Stomach smooth muscle (tissue), 2 donors: ENCODE data around the gene PSMD5.

Experiments
- H3K27ac ChIP-seq: one replicate; pipeline ENCODE4 v1.7.0; 2013; ENCODE audit warnings: mild to moderate bottlenecking, low read length, inconsistent platforms
- H3K27me3 ChIP-seq, 2 donors: one replicate each; pipeline ENCODE4 v1.7.0; 2013; ENCODE audit warnings: low read length in 2 of 2; ENCODE audit not compliant: insufficient read depth in 2 of 2, control insufficient read depth in 1 of 2
- H3K36me3 ChIP-seq, 2 donors: one replicate each; pipeline ENCODE4 v1.7.0; 2013; ENCODE audit warnings: low read length in 2 of 2; ENCODE audit not compliant: control insufficient read depth in 2 of 2, insufficient read depth in 2 of 2
- H3K4me1 ChIP-seq: one replicate; pipeline ENCODE4 v1.7.0; 2013; ENCODE audit warnings: low read length; ENCODE audit not compliant: control insufficient read depth, insufficient read depth
- H3K4me3 ChIP-seq, 2 donors: one replicate each; pipeline ENCODE4 v1.7.0; 2013; ENCODE audit warnings: low read length in 2 of 2
- H3K9ac ChIP-seq, 2 donors: one replicate each; pipeline ENCODE4 v1.7.0; 2013; ENCODE audit warnings: low read length in 2 of 2, mild to moderate bottlenecking in 1 of 2
- H3K9me3 ChIP-seq, 2 donors: one replicate each; pipeline ENCODE4 v1.7.0; 2013; ENCODE audit warnings: low read length in 2 of 2; ENCODE audit not compliant: control insufficient read depth in 2 of 2
- donor health status: healthy.
- donor health status: Pancreatic carcinoma.

Gene PSMD5

DNA sequence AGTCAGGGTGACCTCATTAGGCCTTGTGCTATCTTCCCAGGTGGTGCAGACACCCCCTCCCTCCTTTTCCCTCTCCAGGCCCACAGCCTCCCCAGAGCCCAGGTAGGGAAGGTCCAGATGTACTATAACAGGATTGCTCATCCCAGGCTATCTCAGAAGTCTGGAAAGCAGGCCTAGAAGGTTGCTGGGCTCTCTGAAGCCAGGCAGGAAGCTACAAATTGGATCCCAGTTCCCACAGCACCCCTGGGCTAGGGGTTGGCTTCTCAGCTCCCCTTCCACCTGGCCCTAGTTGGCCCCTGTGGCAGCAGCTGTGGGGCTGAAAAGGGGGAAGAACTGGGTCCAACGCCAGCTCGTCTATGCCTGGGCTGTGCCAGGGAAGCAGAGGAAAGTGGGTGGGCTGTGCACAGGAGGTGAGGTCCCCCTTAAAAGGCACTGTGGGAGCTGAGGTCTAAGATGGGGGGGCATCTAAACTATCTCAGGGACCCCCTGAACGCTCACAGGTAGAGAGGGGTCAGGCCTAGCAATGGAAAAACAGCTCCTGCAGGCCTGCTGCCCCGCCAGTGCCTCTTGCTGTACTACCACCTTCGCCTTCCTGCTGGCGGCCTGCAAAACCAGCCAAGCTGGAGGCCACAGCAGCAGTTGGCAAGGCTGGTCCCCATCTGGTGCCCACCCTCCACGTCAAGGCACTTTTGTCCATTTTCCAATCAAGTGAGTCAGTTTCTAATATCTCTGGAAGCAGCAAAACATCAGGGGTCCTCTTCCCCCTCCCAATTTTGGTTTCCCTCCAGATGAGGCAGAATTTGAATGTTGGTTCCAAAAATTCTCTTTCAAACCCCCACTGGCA lies 13.3 kb upstream of the PSMD5 start:
- H3K36me3 ChIP-seq = peaks cover 21 to 39% of the 10 kb centered on the region in 2 donors
- H3K27ac ChIP-seq = no peak overlapping the region
- H3K4me3 ChIP-seq = no peak overlapping the region
- no peaks in the 10 kb centered on the region for H3K9me3 ChIP-seq
- H3K4me1 ChIP-seq = no peaks in the 10 kb centered on the region
- no peak overlapping the region for H3K9ac ChIP-seq
- no peaks in the 10 kb centered on the region for H3K27me3 ChIP-seq

DNA sequence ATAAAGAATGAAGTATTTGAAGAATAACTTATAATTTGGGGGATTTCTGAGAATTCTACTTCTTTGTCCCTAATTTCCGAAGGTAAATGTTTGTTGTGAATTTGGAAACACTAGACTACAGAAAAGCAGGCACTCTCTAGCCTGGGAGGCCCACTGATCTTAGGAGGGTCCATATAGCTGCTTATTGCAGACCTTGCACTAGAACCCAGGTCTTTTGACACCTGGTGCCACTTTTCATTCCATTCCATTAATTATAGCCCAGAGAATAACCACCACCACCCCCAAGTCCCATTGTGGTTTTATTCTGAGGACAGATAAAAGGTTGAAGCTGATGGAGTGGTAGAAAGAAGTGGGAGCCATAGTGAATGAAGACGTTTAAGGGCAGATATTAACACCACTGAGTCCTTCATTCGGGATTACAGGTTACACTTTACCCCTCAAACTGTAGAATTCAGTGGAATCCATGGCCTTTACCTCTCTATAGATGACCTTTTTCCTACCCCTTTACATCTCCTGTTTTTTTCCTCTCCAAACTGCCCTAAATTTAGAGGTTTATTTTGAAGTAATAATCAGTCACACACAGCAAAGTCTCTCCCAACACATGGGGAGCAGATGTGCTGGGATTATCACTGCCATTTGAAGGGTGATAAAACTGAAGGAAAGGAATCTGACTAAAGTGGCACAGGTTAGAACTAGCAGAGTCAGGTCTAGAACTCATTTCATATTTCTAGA lies 12.0 kb upstream of the PSMD5 start:
- Histone ChIP-seq H3K36me3 (peaks cover 10 to 26% of the 10 kb centered on the region in 2 donors), H3K4me1 (no peaks in the 10 kb centered on the region), H3K4me3 (no peak overlapping the region), H3K9me3 (no peaks in the 10 kb centered on the region), H3K27me3 (no peaks in the 10 kb centered on the region), H3K9ac (no peak overlapping the region), H3K27ac (no peak overlapping the region)

DNA sequence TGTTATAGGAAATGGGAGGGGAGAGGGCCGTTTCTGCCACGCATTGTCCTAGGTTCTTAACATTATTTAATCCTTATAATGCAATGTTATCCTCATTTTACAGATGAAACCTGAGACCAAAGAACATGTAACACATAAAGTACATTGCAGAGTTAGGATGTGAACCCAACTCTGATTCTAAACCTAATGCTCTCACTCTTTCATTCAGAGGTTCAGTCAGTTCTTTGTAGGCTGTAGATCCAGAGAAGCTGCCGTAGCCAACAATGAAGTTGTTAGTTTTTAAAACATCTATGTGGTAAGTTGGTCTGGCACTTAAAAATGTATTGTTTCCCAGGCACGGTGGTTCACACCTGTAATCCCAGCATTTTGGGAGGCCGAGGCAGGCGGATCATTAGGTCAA lies 10.5 kb upstream of the PSMD5 start:
- Histone ChIP-seq H3K27ac (no peak overlapping the region), H3K36me3 (peaks cover 6 to 14% of the 10 kb centered on the region in 2 donors), H3K4me3 (no peak overlapping the region), H3K9ac (no peak overlapping the region), H3K27me3 (no peaks in the 10 kb centered on the region), H3K4me1 (no peaks in the 10 kb centered on the region), H3K9me3 (no peaks in the 10 kb centered on the region)

DNA sequence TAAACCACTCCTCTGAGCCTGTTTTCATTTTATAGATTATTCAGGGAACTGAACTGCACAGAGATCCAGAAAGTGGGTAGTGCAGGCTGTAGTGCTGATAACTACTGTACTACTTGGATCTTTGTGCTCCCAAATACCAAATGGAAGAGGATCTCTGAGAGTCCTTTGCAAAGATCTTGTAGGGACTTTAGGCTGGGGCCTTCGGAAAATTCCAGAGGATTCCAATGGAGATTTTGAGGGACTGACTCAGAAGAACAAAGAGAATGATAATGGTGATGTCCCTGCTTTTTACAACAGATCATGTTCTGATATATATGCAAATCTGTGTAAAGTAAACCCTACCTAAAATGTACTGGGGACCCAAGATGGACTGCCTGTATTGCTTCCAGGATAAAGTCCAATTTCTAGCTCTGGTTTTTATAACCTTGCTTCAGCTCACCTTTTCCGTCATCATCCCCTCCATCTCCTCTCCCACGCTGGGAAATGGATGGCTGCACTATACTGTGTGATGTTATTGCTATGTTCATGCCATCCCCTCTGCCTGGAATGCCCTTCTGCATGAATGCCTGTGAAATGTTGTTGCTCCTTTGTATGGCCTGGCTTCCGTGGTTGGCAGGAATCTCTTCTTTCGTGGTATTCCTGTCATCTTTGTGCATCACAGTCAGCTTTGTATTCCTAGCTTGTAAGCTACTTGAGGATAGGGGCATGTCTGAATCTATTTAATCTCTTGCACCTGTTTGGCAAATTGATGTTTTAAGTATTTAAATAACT lies 9.7 kb upstream of the PSMD5 start:
- H3K27ac ChIP-seq = no peak overlapping the region
- H3K4me3 ChIP-seq = no peak overlapping the region
- H3K36me3 ChIP-seq = peaks cover 4 to 6% of the 10 kb centered on the region in 2 donors
- H3K27me3 ChIP-seq = no peaks in the 10 kb centered on the region
- no peaks in the 10 kb centered on the region for H3K9me3 ChIP-seq
- no peak overlapping the region for H3K9ac ChIP-seq
- no peaks in the 10 kb centered on the region for H3K4me1 ChIP-seq

DNA sequence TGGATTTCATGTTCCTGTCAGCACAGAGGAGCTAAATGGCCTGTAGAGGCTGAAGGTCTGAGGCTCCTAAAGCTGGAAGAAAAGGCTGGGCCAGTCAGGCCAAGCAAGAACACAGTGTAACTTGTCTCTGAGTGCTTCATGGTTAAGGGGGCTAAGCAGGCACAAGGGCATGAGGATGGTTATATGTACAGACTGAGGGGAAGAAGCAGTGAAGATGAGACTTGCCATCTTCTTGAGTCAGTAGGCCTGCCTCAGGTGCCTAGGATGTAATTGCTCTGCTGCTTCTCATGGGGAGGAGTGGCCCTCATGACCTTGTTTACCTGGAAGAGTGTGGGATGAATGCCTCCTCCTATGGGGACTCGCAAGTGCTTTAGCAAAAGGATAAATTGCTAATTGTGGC lies 8.7 kb upstream of the PSMD5 start:
- Histone ChIP-seq H3K4me3 (no peak overlapping the region), H3K9me3 (no peaks in the 10 kb centered on the region), H3K27me3 (no peaks in the 10 kb centered on the region), H3K27ac (no peak overlapping the region), H3K9ac (no peak overlapping the region), H3K36me3 (no peaks in the 10 kb centered on the region), H3K4me1 (no peaks in the 10 kb centered on the region)

DNA sequence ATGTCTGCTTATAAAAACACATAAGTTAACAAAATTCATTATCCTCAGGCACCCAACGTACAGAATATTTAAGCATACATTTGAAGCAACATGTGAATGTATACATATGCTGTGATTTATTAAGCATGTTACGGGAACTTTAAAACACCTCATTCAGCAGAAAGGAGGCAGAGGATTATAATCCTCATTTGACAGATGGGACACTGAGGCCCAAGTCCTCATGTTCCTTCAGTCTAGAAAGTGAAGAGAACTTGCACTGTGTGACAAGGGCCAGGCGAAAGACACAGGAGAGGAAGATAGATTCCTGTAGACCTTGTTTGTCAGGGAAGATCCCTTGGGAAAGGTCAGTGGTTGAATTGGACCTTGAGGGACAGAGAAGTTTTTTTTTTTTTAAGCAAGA lies 7.6 kb upstream of the PSMD5 start:
- Histone ChIP-seq H3K27me3 (no peaks in the 10 kb centered on the region), H3K27ac (no peak overlapping the region), H3K36me3 (no peaks in the 10 kb centered on the region), H3K4me1 (no peaks in the 10 kb centered on the region), H3K9ac (no peak overlapping the region), H3K4me3 (no peak overlapping the region), H3K9me3 (no peaks in the 10 kb centered on the region)

DNA sequence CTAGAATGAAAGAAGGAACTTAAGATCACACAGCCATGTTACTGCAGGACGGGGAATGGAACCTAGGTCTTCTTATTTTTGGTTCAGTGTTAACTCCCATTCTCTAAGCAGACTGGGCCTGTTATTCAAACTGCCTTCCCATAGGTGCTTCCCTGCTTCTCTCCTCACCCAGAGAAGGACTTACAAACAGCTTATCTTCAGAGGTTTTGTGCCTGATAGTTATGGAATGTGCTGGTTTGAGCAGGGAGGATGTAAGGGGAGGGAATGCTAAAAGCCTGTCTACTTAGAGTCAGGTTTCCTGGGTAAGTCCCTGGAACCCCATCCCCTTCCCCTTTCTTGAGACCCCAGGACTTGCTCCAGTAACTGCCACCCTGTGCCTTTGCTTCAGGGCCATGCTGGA lies 4.2 kb upstream of the PSMD5 start:
- Histone ChIP-seq H3K9me3 (peaks cover 0 to 2% of the 10 kb centered on the region in 2 donors), H3K4me1 (peaks cover 11% of the 10 kb centered on the region), H3K9ac (no peak overlapping the region), H3K36me3 (no peaks in the 10 kb centered on the region), H3K27ac (no peak overlapping the region), H3K4me3 (no peak overlapping the region), H3K27me3 (no peaks in the 10 kb centered on the region)

DNA sequence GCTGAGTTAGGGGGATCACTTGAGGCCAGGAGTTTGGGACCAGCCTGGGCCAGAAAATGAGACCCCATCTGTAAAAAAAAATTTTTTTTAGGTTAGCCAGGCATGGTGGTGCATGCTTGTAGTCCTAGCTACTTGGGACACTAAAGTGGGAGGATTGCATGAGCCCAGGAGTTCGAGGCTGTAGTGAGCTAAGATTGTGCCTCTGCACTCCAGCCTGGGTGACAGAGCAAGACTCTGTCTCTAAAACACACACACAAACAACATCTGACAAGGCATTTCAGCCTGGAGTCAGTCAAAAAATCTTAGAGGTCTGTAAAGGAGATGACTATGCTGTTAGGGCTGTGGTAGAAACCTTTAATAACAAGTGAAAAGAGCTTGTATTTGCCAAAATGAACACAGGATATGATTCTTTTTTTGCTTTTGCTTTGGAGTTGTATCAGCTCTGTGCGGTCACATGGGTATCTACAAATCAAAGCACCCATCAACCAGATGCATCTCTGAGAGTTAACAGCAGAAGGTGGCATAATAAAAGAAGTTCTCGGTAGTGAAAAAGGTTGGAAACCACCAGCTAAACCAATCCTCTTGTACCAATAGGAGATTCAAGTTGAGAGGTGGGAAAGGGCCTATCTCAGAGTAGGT lies 3.6 kb upstream of the PSMD5 start:
- H3K27ac ChIP-seq = no peak overlapping the region
- H3K4me3 ChIP-seq = no peak overlapping the region
- peaks cover 0 to 2% of the 10 kb centered on the region in 2 donors for H3K9me3 ChIP-seq
- H3K36me3 ChIP-seq = no peaks in the 10 kb centered on the region
- H3K27me3 ChIP-seq = no peaks in the 10 kb centered on the region
- peaks cover 14% of the 10 kb centered on the region for H3K4me1 ChIP-seq
- H3K9ac ChIP-seq = no peak overlapping the region

DNA sequence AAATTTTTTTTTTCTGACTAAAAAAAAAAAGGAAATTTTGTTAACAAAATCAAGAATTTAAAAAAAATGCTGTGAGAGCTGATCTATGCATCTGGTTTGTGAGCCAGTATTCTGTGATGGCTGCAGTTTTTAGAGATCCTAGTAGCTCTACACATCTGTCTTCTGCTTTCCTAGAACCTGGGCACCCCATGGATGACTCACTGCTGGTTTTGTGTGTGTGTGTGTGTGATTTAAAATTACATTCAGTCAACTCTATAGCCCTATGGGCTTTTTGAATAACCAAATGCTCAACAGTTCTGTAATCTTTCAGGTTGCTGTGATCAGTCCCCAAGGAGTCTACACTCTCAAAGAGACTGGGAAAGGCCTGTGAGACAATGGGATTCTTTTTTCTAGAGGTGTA lies 2.5 kb upstream of the PSMD5 start:
- no peak overlapping the region for H3K4me3 ChIP-seq
- peaks cover 0 to 2% of the 10 kb centered on the region in 2 donors for H3K9me3 ChIP-seq
- no peak overlapping the region for H3K27ac ChIP-seq
- peaks cover 14% of the 10 kb centered on the region for H3K4me1 ChIP-seq
- no peaks in the 10 kb centered on the region for H3K27me3 ChIP-seq
- H3K36me3 ChIP-seq = no peaks in the 10 kb centered on the region
- no peak overlapping the region for H3K9ac ChIP-seq

DNA sequence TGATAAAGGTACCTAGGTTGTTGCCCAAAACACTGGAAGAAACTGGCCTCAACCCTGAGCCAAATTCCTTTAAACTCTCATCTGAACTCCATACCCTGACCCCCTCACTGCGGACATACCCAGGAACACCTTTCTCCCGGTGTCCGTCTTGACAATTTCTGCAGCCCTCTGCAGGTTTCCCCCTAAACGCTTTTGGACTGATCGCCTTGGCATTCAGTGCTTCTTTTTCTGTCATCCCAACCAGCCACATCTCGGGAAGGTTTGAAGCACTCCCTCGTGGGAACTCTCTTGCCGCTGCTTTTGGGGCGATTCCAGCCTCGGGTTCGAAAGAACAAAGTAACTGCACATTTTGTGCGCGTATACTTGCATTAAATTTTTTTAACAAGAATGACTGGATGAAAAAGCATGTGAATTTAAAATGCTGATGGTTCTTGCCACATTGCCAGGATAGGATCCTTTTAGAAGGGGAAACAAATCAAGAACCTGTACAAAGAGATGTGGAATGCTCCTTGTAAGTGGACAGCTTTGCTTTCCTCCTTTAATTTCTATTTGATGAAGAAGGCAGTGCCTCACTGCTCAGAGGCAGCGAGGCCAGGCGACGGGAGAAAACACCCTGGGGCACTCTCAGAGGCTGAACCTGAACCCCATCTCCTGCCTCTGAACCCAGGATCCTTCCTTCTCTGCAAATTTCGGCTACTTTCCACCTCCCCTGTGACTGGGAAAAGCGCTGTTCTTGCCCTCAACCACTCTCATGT lies 615 bp downstream of the PSMD5 start:
- Histone ChIP-seq H3K9ac (peak overlapping the region; percentile 96 to 100), H3K4me3 (peak overlapping the region; percentile 91 to 93), H3K27ac (peak overlapping the region; percentile 95), H3K4me1 (peaks cover 14% of the 10 kb centered on the region), H3K36me3 (no peaks in the 10 kb centered on the region), H3K9me3 (peaks cover 0 to 2% of the 10 kb centered on the region in 2 donors), H3K27me3 (no peaks in the 10 kb centered on the region)
